Measurements from ENCODE around the gene TBC1D9.

TBC1D9 gene

DNA sequence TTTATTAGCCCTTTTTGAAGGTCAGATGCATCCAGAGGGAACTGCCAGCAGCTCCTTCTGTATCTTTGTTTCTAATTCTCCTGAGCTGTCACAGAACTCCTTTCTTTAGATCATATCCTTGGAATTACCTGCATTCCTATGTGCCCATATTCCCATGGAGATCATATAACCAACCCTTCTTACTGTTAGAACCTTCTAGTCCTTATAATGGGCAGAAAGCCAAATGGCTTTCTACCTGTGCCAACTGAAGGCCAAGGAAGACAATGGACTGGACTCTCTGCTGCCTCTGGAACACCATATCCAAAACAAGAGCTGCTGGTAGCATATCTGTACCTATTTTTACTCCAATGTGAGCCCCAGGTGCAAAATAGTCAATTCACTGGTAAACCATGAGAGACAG lies 60.7 kb downstream of the TBC1D9 start:
- no peaks in the 10 kb centered on the region for H3F3A ChIP-seq (ENCODE audit: low read depth)
- H3K4me3 ChIP-seq (ENCODE audit: low read length, poor library complexity, severe bottlenecking): no peak overlapping the region
- H3K79me2 ChIP-seq (ENCODE audit: insufficient read depth, low read length): no peaks in the 10 kb centered on the region
- no peaks in the 10 kb centered on the region for H3K9me2 ChIP-seq (replicated peaks; ENCODE audit: low read depth, low read length)
- no peaks in the 10 kb centered on the region for H3K36me3 ChIP-seq (ENCODE audit: insufficient read depth, low read length)
- H3K4me1 ChIP-seq (ENCODE audit: insufficient read depth, low read length, poor library complexity, severe bottlenecking): no peaks in the 10 kb centered on the region
- H3K4me2 ChIP-seq (ENCODE audit: low read depth, low read length, poor library complexity, severe bottlenecking): no peak overlapping the region
- H3K27me3 ChIP-seq (ENCODE audit: insufficient read depth, low read length, poor library complexity, severe bottlenecking): no peaks in the 10 kb centered on the region
- no peak overlapping the region for H3K9ac ChIP-seq (ENCODE audit: low read depth, low read length, poor library complexity, severe bottlenecking)
- no peak for TF ChIP-seq EZH2phosphoT487 (IDR thresholded peaks at IDR 0.05; ENCODE audit: borderline replicate concordance)
- TF ChIP-seq, protein P1, sequence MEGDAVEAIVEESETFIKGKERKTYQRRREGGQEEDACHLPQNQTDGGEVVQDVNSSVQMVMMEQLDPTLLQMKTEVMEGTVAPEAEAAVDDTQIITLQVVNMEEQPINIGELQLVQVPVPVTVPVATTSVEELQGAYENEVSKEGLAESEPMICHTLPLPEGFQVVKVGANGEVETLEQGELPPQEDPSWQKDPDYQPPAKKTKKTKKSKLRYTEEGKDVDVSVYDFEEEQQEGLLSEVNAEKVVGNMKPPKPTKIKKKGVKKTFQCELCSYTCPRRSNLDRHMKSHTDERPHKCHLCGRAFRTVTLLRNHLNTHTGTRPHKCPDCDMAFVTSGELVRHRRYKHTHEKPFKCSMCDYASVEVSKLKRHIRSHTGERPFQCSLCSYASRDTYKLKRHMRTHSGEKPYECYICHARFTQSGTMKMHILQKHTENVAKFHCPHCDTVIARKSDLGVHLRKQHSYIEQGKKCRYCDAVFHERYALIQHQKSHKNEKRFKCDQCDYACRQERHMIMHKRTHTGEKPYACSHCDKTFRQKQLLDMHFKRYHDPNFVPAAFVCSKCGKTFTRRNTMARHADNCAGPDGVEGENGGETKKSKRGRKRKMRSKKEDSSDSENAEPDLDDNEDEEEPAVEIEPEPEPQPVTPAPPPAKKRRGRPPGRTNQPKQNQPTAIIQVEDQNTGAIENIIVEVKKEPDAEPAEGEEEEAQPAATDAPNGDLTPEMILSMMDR (conservative IDR thresholded peaks at IDR 0.05; ENCODE audit: low read length): no peak
- no peaks in the 10 kb centered on the region for H3K9me3 ChIP-seq (ENCODE audit: insufficient read depth, low read depth, low read length)
- no peaks in the 10 kb centered on the region for H4K20me1 ChIP-seq (ENCODE audit: insufficient read depth, low read length, poor library complexity, severe bottlenecking)
- H2AFZ ChIP-seq (ENCODE audit: low read length): no peak overlapping the region

DNA sequence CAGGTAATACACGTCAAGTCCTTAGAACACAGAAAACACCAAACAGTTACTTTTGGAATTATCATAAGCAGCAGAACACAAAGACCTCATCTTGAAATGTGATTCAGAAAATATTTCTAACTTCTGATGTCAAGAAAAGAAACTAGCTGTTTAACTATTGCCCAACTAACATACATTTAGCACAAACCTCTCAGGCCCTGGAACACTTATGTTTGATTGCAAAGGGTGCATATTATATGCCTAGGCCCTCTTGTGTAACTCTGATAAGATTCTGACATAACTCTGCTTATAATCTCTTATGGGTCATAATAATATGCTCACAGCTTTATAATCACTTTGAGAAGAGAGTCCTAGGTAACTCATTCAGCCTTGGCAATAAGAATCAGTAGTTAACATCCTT lies 62.6 kb downstream of the TBC1D9 start:
- Histone ChIP-seq H2AFZ (ENCODE audit: low read length) (no peak overlapping the region), H3K4me3 (ENCODE audit: low read length, poor library complexity, severe bottlenecking) (no peak overlapping the region), H3K36me3 (ENCODE audit: insufficient read depth, low read length) (no peaks in the 10 kb centered on the region), H3F3A (ENCODE audit: low read depth) (no peaks in the 10 kb centered on the region), H3K9me3 (ENCODE audit: insufficient read depth, low read depth, low read length) (no peaks in the 10 kb centered on the region), H4K20me1 (ENCODE audit: insufficient read depth, low read length, poor library complexity, severe bottlenecking) (no peaks in the 10 kb centered on the region), H3K9ac (ENCODE audit: low read depth, low read length, poor library complexity, severe bottlenecking) (no peak overlapping the region), H3K79me2 (ENCODE audit: insufficient read depth, low read length) (no peaks in the 10 kb centered on the region), H3K9me2 (replicated peaks; ENCODE audit: low read depth, low read length) (no peaks in the 10 kb centered on the region), H3K27me3 (ENCODE audit: insufficient read depth, low read length, poor library complexity, severe bottlenecking) (no peaks in the 10 kb centered on the region), H3K4me1 (ENCODE audit: insufficient read depth, low read length, poor library complexity, severe bottlenecking) (no peaks in the 10 kb centered on the region), H3K4me2 (ENCODE audit: low read depth, low read length, poor library complexity, severe bottlenecking) (no peak overlapping the region)
- no peak for TF ChIP-seq EZH2phosphoT487 (IDR thresholded peaks at IDR 0.05; ENCODE audit: borderline replicate concordance)
- TF ChIP-seq, protein P1 (conservative IDR thresholded peaks at IDR 0.05; ENCODE audit: low read length): no peak

DNA sequence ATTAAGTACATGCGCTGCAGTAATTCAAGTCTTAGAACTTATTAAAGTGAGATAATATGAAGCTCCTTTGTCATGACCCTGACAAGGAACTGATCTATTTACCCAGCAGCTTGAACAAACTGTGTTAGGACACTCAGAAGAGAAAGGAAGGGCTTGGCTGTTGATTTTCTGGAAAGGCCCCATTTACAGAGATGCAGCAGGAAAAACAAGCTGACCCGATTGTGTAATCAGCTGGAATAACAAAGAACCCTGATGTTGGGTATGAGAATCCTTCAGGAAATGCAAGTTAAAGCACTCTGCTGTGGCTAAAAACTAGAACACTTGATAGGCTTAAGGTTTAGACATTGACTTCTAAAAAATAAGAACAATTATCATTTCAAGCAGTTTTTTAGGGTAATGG lies 64.8 kb downstream of the TBC1D9 start:
- H4K20me1 ChIP-seq (ENCODE audit: insufficient read depth, low read length, poor library complexity, severe bottlenecking): no peaks in the 10 kb centered on the region
- TF ChIP-seq, protein P1 (conservative IDR thresholded peaks at IDR 0.05; ENCODE audit: low read length): no peak
- TF ChIP-seq EZH2phosphoT487 (IDR thresholded peaks at IDR 0.05; ENCODE audit: borderline replicate concordance): no peak
- H3K4me2 ChIP-seq (ENCODE audit: low read depth, low read length, poor library complexity, severe bottlenecking): no peak overlapping the region
- H3K27me3 ChIP-seq (ENCODE audit: insufficient read depth, low read length, poor library complexity, severe bottlenecking): no peaks in the 10 kb centered on the region
- no peaks in the 10 kb centered on the region for H3K79me2 ChIP-seq (ENCODE audit: insufficient read depth, low read length)
- no peak overlapping the region for H3K9ac ChIP-seq (ENCODE audit: low read depth, low read length, poor library complexity, severe bottlenecking)
- H3K36me3 ChIP-seq (ENCODE audit: insufficient read depth, low read length): no peaks in the 10 kb centered on the region
- H3K4me3 ChIP-seq (ENCODE audit: low read length, poor library complexity, severe bottlenecking): no peak overlapping the region
- H3F3A ChIP-seq (ENCODE audit: low read depth): no peaks in the 10 kb centered on the region
- no peaks in the 10 kb centered on the region for H3K9me2 ChIP-seq (replicated peaks; ENCODE audit: low read depth, low read length)
- no peaks in the 10 kb centered on the region for H3K9me3 ChIP-seq (ENCODE audit: insufficient read depth, low read depth, low read length)
- H3K4me1 ChIP-seq (ENCODE audit: insufficient read depth, low read length, poor library complexity, severe bottlenecking): no peaks in the 10 kb centered on the region
- no peak overlapping the region for H2AFZ ChIP-seq (ENCODE audit: low read length)

Data from Loucy (cell line).